Lower lobe of right lung (tissue), 2 donors: ENCODE measurements around the gene ADGRB2. TPM values are rescaled to one million over a fixed set of nuclear protein-coding genes. Genes with fewer than 3 reads are reported as not detected.

Experiments used
- ATAC-seq, 2 donors: fragments of 200-7000 bp; cut with Tn5 transposase; one replicate each; pipeline ENCODE4 v1.9.1; 2020 to 2022; ENCODE audit warnings: mild to moderate bottlenecking in 2 of 2, moderate library complexity in 2 of 2
- DNase-seq: peaks from one replicate; pipeline ENCODE4 v3.0.0-alpha.2; 2020
- H3K27ac ChIP-seq: fragments of 200-600 bp; one replicate; pipeline ENCODE4 v1.8.0; 2022
- H3K27me3 ChIP-seq: fragments of 200-600 bp; one replicate; pipeline ENCODE4 v1.8.0; 2022; ENCODE audit warnings: low read depth
- H3K36me3 ChIP-seq: fragments of 200-600 bp; one replicate; pipeline ENCODE4 v1.8.0; 2022; ENCODE audit warnings: mild to moderate bottlenecking
- H3K4me1 ChIP-seq: fragments of 200-600 bp; one replicate; pipeline ENCODE4 v1.8.0; 2022
- H3K4me3 ChIP-seq: fragments of 200-600 bp; one replicate; pipeline ENCODE4 v1.8.0; 2022; ENCODE audit warnings: mild to moderate bottlenecking
- H3K9me3 ChIP-seq: fragments of 200-600 bp; one replicate; pipeline ENCODE4 v1.8.0; 2022
- CTCF ChIP-seq: fragments of 200-600 bp; IDR thresholded peaks from one replicate; pipeline ENCODE4 v1.8.0; 2022; ENCODE audit warnings: antibody characterized with exemption, mild to moderate bottlenecking
- intact Hi-C: fragments of 100-400 bp; cut with DNase I; formaldehyde crosslinking; loops from one replicate; pipeline ENCODE4 v1.11.0; 2022
- total RNA-seq: library from RNA; stranded (reverse); fragmentation: NEBNext Ultra II Directional; extraction: Animal tissue kit (Norgen Biotek cat#: 25700); gene quantifications from one replicate; pipeline ENCODE4 v1.2.1, GENCODE V29; 2021
- donor health status: DM: no; HTN: yes; CAD: no; lungs with severe emphysema.

ADGRB2 gene
- total RNA-seq, 1 donor from 2014 or later: 1.1 TPM

DNA sequence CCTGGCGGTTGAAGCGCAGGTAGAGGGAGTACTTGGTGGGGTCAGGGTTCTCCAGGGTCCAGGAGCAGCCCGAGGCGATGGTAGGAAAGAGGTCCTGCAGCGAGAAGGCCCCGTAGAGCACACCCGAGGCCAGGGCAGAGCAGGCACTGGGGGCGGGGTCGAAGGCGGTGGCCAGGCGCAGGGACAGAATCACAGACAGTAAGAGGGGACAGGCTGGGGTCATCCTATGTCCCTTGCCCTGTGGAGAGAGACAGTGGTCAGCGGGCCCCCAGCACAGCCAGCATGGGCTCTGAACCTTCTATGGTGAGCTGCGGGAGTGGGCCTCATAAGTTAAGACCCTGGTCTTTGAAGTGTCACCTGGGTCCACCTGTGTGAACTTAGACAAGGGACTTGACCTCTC lies 7.6 kb downstream of the ADGRB2 start:
- DNase-seq (no peak), ATAC-seq (no peak)
- TF ChIP-seq CTCF: no peak
- intact Hi-C loops: no loop called here
- Histone ChIP-seq H3K36me3 (no peaks in the 10 kb centered on the region), H3K4me1 (peaks cover 10% of the 10 kb centered on the region), H3K27ac (no peak overlapping the region), H3K27me3 (peaks cover 22% of the 10 kb centered on the region), H3K4me3 (no peak overlapping the region), H3K9me3 (no peaks in the 10 kb centered on the region)

- Histone ChIP-seq H3K27ac (no peak overlapping the region), H3K9me3 (no peaks in the 10 kb centered on the region), H3K4me1 (peaks cover 4% of the 10 kb centered on the region), H3K36me3 (no peaks in the 10 kb centered on the region), H3K4me3 (no peak overlapping the region), H3K27me3 (peaks cover 16% of the 10 kb centered on the region)
- TF ChIP-seq CTCF: no peak
- ATAC-seq: no peak
- no peak for DNase-seq
- intact Hi-C loops: no loop called here
Observed at GRCh38 chr1:31755850-31756492, 8.2 kb downstream of the ADGRB2 start.

GRCh38 chr1:31755197-31755611 lies 8.9 kb downstream of the ADGRB2 start:
- no peak overlapping the region for H3K4me3 ChIP-seq
- DNase-seq: no peak
- H3K9me3 ChIP-seq: no peaks in the 10 kb centered on the region
- no peaks in the 10 kb centered on the region for H3K4me1 ChIP-seq
- TF ChIP-seq CTCF: no peak
- intact Hi-C loops: no loop called here
- no peaks in the 10 kb centered on the region for H3K36me3 ChIP-seq
- H3K27ac ChIP-seq: no peak overlapping the region
- peaks cover 11% of the 10 kb centered on the region for H3K27me3 ChIP-seq
- peak; percentile 12 to 24 for ATAC-seq

DNA sequence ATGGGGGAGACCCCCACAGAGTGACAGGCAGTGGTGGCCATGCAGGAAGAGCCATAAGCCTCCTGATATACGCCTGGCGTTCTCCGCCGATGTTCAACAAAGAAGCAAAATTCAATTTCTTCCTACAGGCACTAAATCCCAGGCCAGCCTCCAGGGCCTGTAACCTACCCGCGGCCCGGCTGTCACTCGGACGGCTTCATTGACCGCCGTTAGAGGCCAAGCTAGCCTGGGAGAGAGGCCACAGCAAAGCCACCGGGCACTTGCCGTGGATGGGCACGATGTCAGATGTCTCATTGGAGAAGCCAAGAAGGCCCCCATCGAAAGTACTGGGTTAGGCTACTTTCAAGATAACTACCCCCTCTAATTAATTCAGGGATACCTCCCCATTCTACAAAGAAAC lies 9.7 kb downstream of the ADGRB2 start:
- no peaks in the 10 kb centered on the region for H3K9me3 ChIP-seq
- no peaks in the 10 kb centered on the region for H3K4me1 ChIP-seq
- intact Hi-C loops: no loop called here
- no peak for DNase-seq
- ATAC-seq: no peak
- no peak overlapping the region for H3K4me3 ChIP-seq
- H3K27ac ChIP-seq: no peak overlapping the region
- peaks cover 4% of the 10 kb centered on the region for H3K27me3 ChIP-seq
- no peaks in the 10 kb centered on the region for H3K36me3 ChIP-seq
- no peak for TF ChIP-seq CTCF

DNA sequence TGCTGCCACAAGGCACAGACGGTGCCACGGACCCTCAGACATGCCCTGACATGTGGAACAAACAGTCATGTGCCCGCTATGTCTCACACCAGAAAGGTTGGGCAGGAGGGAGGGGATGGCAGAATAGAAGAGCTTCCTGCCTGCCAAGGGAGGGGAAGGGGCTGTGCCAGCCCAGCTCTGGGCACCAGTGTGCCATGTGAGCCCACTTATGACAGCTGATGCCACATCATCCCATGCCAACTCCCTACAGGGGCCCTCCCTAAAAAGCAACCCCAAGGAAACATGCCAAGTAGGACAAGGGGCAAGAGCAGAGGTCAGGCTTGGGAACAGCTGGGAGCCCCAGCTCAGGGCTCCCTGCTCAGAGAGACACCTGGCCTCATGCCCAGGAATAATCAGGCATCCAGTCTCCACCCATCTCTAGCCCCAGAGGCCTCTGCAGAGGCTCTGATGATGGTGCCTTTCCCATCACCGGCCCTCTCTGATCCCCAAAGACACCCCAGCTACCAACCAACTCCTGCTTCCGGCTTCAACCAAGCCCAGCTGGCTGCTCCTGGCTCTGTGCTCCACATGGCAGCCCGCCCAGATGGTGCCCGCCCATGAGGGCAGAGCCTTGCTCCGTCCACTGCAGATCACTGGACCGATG lies 10.3 kb downstream of the ADGRB2 start:
- H3K27me3 ChIP-seq: peaks cover 4% of the 10 kb centered on the region
- ATAC-seq (no peak), DNase-seq (no peak)
- no peaks in the 10 kb centered on the region for H3K36me3 ChIP-seq
- H3K4me3 ChIP-seq: no peak overlapping the region
- H3K27ac ChIP-seq: no peak overlapping the region
- H3K4me1 ChIP-seq: no peaks in the 10 kb centered on the region
- H3K9me3 ChIP-seq: no peaks in the 10 kb centered on the region
- intact Hi-C loops: no loop called here
- TF ChIP-seq CTCF: no peak
